RWPE1 (cell line): ENCODE data around the gene AFTPH.

Experiments used
- CTCF ChIA-PET: fragments of 350-600 bp; sonication (Branson Sonifier 250); formaldehyde crosslinking; extraction: SDS; loops from one replicate; lab custom pipeline; 2021; lab: Yijun Ruan, JAX
- POLR2A ChIA-PET: fragments of 400-600 bp; formaldehyde crosslinking; extraction: SDS; loops from one replicate; lab custom pipeline; 2020; ENCODE audit warnings: antibody characterized with exemption; ENCODE audit not compliant: low non-redundant PET; lab: Yijun Ruan, JAX
- DNase-seq: peaks from one replicate; pipeline ENCODE4 v3.0.0; 2012; ENCODE audit warnings: low spot score
- H3K27ac ChIP-seq: fragments of 450-650 bp; 2 replicates; pipeline ENCODE4 v1.5.1; 2017
- CTCF ChIP-seq: fragments of 450-650 bp; conservative IDR thresholded peaks from 2 replicates; pipeline ENCODE4 v1.5.1; 2017; ENCODE audit warnings: low read depth, mild to moderate bottlenecking

The AFTPH gene

GRCh38 chr2:64523666-64524603 lies at the start of gene AFTPH:
Gene AFTPH, plus strand, starts transcription at chr2:64524328. Its CDS starts 27,147 bp downstream, at chr2:64551475.
- TF ChIP-seq CTCF, result no peak
- POLR2A ChIA-PET, result interaction anchor here (0.9 kb wide), 1 partner anchor 43 kb away, joined by 3 read pairs; no protein-coding TSS in a partner anchor
- CTCF ChIA-PET, result interaction anchor here (0.6 to 2.8 kb wide), 12 partner anchors 9 to 474 kb away, joined by 3 to 14 read pairs (median 3); no protein-coding TSS in a partner anchor
- H3K27ac ChIP-seq, result peak within 1 kb of the TSS; percentile 89
- DNase-seq, result peak; percentile 99

- DNase-seq, result no peak
- CTCF ChIA-PET, result no interaction called here
- no peak overlapping the region for H3K27ac ChIP-seq
- TF ChIP-seq CTCF, result no peak
- POLR2A ChIA-PET, result no interaction called here
Observed at GRCh38 chr2:64474636-64475035, 49.5 kb upstream of the AFTPH start.

- ChIA-PET POLR2A (no interaction called here), CTCF (interaction anchor here (0.7 to 2.0 kb wide), 2 partner anchors 11 to 142 kb away, joined by 3 to 7 read pairs; no protein-coding TSS in a partner anchor)
- TF ChIP-seq CTCF, result no peak
- no peak overlapping the region for H3K27ac ChIP-seq
- no peak for DNase-seq
Observed at GRCh38 chr2:64477037-64477436, 47.1 kb upstream of the AFTPH start.

- ChIA-PET CTCF (interaction anchor here (2.0 kb wide), 1 partner anchor 10 kb away, joined by 7 read pairs; no protein-coding TSS in a partner anchor), POLR2A (no interaction called here)
- no peak for TF ChIP-seq CTCF
- H3K27ac ChIP-seq, result no peak overlapping the region
- DNase-seq, result no peak
Observed at GRCh38 chr2:64477979-64478378, 46.1 kb upstream of the AFTPH start.

- ChIA-PET CTCF (no interaction called here), POLR2A (no interaction called here)
- DNase-seq, result peak; percentile 17
- no peak overlapping the region for H3K27ac ChIP-seq
- no peak for TF ChIP-seq CTCF
Observed at GRCh38 chr2:64478502-64479230, 45.5 kb upstream of the AFTPH start.
